ENCODE data around the gene NCOA5.

Gene NCOA5
- 13.6 to 36.5 (median 20.2) reads per million in 17 experiments for total RNA-seq

DNA sequence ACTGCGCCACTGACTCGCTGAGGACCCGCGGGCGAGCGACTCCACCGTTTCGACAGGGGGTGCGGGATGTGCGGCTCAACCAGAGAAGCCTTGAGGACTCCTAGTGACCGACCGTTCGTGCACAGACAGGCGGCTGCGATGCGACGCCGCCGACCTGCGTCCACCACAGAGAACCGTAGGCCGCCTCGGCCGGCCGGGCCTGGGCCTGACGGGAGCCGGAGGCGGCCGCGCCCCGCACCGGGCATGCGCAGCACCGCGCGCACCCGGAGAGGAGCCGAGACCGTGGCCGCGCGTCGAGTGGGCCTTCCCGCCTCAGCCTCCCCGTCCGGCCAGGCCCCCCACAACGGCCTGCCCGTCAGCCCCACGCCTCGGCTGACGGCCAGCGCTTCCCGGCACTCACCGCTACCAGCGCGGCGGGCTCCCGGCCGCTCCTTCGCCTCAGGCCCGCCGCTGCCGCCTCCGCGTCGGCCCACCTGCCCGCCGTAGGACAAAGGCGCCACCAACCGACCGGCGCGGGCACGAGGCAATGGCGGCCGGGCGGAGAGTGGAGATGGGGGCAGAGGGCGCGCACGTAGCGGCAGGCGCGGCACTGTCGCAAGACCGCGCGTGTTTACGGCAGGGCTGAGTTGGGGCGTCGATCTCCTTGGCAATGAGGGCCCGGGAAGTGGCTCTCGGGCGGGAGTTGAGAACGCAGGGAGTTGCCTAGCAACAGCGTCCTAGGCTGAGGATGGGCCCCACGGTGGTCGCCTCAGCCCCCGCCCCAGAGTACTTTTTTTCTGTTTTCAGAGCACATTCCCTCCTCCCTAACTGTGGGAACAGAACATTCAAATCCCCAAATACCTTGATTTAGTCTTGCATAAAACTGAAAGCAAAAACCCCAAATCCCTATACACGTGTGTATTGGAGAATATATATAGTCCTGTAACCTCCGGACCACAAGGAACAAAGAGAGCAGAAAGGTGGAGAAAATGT, at the start of gene NCOA5:
Gene NCOA5 (minus strand): TSS at position 546 of the 972 bp plus-strand sequence. CDS start 10,538 bp downstream, outside the sequence.
- DNase-seq = peak; percentile 96 to 98 (median 98)

- DNase-seq = no peak
These were observed 49.6 kb upstream of the NCOA5 start for GRCh38 chr20:46139266-46139889.

- no peak for DNase-seq
These were observed 48.1 kb upstream of the NCOA5 start for GRCh38 chr20:46137816-46138215.

GRCh38 chr20:46135856-46136633, 46.3 kb upstream of the NCOA5 start:
- no peak for DNase-seq

DNA sequence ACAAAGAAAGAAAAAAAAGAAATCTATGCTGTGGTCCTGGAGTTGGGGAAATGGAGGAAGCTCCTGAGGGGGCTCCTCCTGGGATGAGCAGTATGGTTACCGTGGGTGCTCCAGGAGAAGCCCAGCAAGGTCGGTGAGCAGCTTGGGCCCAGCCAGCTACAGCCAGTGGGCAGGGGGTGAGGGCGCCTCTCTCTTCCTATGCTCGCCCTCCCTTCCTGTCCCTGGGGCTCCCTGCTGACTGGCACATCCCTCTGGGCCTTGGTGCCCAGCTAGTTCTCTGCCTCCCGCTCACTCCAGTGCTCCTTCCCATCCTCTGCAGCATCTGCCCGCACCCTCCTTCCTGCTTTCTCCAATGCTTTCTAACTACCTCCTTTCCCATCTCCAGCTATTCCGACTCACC, 45.0 kb upstream of the NCOA5 start:
- no peak for DNase-seq

DNA sequence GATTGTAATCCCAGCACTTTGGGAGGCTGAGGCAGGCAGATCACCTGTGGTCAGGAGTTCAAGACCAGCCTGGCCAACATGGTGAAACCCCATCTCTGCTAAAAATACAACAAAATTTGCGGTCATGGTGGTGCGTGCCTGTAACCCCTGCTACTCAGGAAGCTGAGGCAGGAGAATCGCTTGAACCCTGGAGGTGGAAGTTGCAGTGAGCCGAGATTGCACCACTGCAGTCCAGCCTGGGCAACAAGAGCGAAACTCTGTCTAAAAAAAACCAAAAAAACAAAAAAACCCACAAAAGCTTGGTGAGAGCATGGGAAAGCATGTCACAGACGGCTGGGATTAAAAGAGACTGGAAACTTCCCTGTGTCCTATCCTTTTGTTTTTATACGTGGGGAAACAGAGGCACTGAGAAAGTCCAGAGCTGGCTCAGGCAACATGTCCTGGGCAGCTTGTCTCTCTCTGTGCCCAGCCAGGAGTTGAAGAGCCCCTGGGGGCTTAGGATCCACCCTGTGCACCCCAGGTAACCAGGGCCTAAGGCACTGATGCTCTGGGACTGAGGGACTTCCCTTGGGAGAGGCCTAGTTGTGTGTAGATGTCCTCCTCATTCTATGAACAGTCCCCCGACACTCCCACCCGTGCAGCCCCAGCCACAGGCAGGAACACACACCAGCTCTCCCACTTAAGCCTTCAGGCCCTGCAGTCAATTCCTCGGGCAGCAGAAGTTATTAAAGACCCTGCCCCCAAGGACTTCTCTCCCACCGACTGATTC, 44.3 kb upstream of the NCOA5 start:
- DNase-seq = no peak

DNA sequence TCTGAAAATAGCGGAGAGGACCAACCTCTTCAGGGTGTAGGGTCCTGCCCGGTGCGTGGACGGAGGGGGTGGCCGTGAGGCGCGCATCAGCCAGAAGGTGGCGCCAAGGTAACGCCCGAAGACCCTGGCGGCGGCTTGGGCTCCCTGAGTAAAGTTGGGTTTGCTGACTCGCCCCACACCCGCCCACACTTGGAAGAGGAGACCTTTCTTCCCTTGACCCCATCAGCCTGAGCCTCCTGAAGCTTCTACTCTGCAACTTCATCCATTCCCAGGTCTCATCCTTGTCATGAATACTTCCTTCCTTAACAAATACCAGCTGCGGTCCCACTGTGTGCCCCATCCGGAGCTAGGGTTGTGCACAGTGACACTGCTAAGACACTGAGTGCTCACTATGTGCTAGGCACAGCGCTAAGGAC, 43.0 kb upstream of the NCOA5 start:
- peak; percentile 70 to 87 (median 81) for DNase-seq

GRCh38 chr20:46131396-46131795, 41.6 kb upstream of the NCOA5 start:
- DNase-seq = no peak

DNA sequence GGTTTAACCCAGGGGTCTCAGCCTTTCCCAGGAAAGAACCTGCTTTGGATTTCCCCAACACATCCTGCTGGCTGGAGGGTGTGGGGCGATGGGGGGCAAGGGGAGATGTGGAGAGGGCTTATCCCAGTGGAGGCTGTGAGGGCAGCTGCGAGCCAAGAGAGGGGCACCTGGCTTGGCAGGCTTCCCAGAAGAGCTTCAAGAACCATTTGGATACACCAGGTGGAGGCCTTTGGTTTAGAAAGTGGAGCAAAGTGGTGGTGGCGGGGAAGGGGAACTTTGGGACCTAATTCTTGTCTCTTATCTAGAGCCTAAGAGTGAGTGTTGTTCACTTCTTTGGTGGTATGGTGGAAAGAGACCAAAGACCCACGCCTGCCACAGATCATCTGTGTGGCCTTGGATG, 40.8 kb upstream of the NCOA5 start:
- DNase-seq = no peak

DNA sequence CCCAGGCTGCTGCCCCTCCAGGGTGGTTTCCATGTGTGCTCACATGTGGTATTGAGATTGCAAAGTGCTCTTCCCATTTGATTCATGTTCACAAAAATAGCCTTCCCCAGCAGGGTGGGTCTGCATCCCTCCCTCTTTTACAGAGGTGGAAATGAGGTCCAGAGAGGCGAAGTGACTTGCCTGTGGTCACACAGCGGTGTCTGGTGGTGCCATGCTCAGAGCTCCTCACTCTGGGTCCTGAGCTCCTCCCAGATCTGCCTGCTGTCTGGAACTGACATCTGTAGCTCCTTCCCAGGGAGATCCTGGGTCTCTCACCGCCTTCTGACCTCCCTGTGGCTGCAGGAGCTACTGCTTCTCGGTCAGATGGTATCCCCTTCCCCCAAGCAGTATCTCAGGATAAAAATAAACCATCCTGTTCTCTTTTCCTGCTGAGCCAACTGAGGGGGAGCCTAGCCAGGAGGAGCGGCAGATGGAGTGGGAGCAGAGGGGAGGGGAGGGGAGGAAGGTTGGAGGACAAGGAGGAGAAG, 40.3 kb upstream of the NCOA5 start:
- DNase-seq = no peak

- DNase-seq = peak in 3 of 4 experiments; percentile 6 to 52 (median 40)
These were observed 38.8 kb upstream of the NCOA5 start for GRCh38 chr20:46128310-46129151.

- DNase-seq = no peak
These were observed 37.7 kb upstream of the NCOA5 start for GRCh38 chr20:46127396-46128010.

GRCh38 chr20:46126440-46127056, 36.8 kb upstream of the NCOA5 start:
- no peak for DNase-seq

GRCh38 chr20:46123482-46124245, 33.9 kb upstream of the NCOA5 start:
- DNase-seq = no peak

DNA sequence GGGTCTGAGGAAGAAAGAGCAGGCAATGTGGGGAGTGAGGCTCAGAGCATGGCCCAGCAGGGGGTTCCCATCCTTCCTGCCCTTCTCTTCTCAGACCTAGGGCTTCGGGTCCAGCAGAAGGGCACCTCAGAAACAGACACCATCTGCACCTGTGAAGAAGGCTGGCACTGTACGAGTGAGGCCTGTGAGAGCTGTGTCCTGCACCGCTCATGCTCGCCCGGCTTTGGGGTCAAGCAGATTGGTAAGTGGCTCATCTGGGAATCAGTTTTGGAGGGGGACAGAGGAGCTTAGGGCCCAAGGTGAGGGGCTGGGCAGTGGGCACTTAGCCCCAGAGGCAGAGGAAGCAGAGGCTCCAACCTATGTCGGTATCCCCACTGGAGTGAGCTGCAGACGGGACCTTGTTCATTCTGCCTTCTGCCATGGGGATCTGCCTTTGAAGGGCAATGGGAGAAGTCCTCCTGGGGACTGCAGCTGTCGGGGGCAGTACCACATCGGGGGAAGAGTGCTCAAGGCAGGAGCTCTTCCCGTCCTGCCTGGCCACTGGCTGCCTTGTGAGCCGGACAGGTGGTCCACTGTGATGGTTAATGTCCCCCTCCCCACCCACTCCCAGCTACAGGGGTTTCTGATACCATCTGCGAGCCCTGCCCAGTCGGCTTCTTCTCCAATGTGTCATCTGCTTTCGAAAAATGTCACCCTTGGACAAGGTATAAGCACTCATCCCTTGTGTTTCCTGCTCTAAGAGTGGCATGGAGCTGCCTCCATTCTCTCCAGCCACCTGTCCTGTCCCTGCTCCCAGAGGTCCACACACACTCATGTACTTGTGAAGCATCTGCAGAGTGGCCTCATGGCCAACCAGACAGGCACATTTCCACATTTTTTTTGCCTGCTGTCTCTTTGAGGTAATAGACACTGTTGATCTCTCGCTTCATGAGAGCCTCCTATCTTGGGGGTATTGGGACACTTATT, 33.0 kb upstream of the NCOA5 start:
- no peak for DNase-seq

DNA sequence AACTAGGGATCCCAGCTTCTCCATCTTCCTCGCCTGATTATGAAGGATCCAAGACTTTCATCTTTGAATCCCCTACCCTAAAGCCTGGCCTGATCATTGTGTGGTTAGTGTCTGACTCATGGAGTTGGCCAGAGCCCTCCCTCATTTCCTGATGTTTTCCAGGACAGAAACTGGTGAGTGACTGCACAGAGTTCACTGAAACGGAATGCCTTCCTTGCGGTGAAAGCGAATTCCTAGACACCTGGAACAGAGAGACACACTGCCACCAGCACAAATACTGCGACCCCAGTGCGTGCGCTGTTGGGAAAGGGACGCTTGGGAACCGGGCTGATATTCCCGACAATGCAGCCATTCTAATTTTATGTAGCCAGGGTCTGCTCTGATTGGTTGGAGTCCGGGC, 32.3 kb upstream of the NCOA5 start:
- no peak for DNase-seq

- no peak for DNase-seq
These were observed 31.6 kb upstream of the NCOA5 start for GRCh38 chr20:46121184-46121930.

All from suppressor macrophage (primary cell).